Central memory CD8-positive, alpha-beta T cell (primary cell): Measurements from ENCODE around the gene RAB8A.
"Not testable (repeated sequence)": the region's sequence is repeated elsewhere in the genome, so short reads cannot be mapped to it uniquely, and the experiment has no call there.

Experiments used
- ATAC-seq: fragments of 150-1000 bp; cut with Tn5 transposase; replicated peaks from 2 replicates; pipeline ENCODE4 v1.10.0; 2022; ENCODE audit warnings: mild to moderate bottlenecking, moderate FRiP score, moderate number of reproducible peaks; ENCODE audit not compliant: poor library complexity, severe bottlenecking; ENCODE audit errors: extremely low read depth
- DNase-seq, 2 donors: peaks; one replicate each; pipeline ENCODE4 v3.0.0; 2021; ENCODE audit warnings: low spot score in 2 of 2
- H3K27ac Mint-ChIP-seq: one replicate; pipeline ENCODE4 v1.8.0; 2022; ENCODE audit warnings: low read depth, mild to moderate bottlenecking, moderate library complexity, mixed read lengths
- H3K27me3 Mint-ChIP-seq: one replicate; pipeline ENCODE4 v1.8.0; 2022; ENCODE audit warnings: mixed read lengths
- H3K36me3 Mint-ChIP-seq: one replicate; pipeline ENCODE4 v1.8.0; 2022; ENCODE audit warnings: mild to moderate bottlenecking, moderate library complexity, mixed read lengths; ENCODE audit not compliant: insufficient read depth
- H3K4me1 Mint-ChIP-seq: one replicate; pipeline ENCODE4 v1.8.0; 2022; ENCODE audit warnings: mixed read lengths
- H3K4me3 Mint-ChIP-seq: one replicate; pipeline ENCODE4 v1.8.0; 2022; ENCODE audit warnings: mild to moderate bottlenecking, moderate library complexity, mixed read lengths
- H3K9me3 Mint-ChIP-seq: one replicate; pipeline ENCODE4 v1.8.0; 2022; ENCODE audit warnings: mixed read lengths

The RAB8A gene

GRCh38 chr19:16073988-16074387, 37.7 kb upstream of the RAB8A start:
- H3K36me3 Mint-ChIP-seq, result peaks cover 10% of the 10 kb centered on the region
- peak overlapping the region; percentile 32 for H3K27ac Mint-ChIP-seq
- DNase-seq (no peak), ATAC-seq (no peak)
- H3K27me3 Mint-ChIP-seq, result no peaks in the 10 kb centered on the region
- H3K9me3 Mint-ChIP-seq, result no peaks in the 10 kb centered on the region
- H3K4me3 Mint-ChIP-seq, result no peak overlapping the region
- H3K4me1 Mint-ChIP-seq, result peaks cover 40% of the 10 kb centered on the region

GRCh38 chr19:16074488-16075365, 37.0 kb upstream of the RAB8A start:
- peaks cover 13% of the 10 kb centered on the region for H3K36me3 Mint-ChIP-seq
- no peak for DNase-seq

GRCh38 chr19:16075430-16076153, 36.1 kb upstream of the RAB8A start:
- H3K27ac Mint-ChIP-seq, result peak overlapping the region; percentile 85
- H3K4me3 Mint-ChIP-seq, result peak overlapping the region; percentile 78

More at GRCh38 chr19:16074488-16075365, 37.0 kb upstream of the RAB8A start:
- no peaks in the 10 kb centered on the region for H3K9me3 Mint-ChIP-seq
- peak overlapping the region; percentile 78 for H3K4me3 Mint-ChIP-seq
- no peaks in the 10 kb centered on the region for H3K27me3 Mint-ChIP-seq
- no peak for ATAC-seq
- peak overlapping the region; percentile 85 for H3K27ac Mint-ChIP-seq
- H3K4me1 Mint-ChIP-seq, result peaks cover 48% of the 10 kb centered on the region

GRCh38 chr19:16076154-16076957, 35.3 kb upstream of the RAB8A start, which contains the start of gene TPM4:
Gene TPM4 (plus strand): TSS chr19:16076495. CDS start chr19:16076566, 71 bp downstream.
- H3K9me3 Mint-ChIP-seq, result no peaks in the 10 kb centered on the region
- H3K4me3 Mint-ChIP-seq, result peak within 1 kb of the TSS; percentile 78
- peak within 1 kb of the TSS; percentile 89 for H3K27ac Mint-ChIP-seq
- peaks cover 54% of the 10 kb centered on the region for H3K4me1 Mint-ChIP-seq
- H3K36me3 Mint-ChIP-seq, result peaks cover 22% of the 10 kb centered on the region
- peak; percentile 2 for ATAC-seq
- H3K27me3 Mint-ChIP-seq, result no peaks in the 10 kb centered on the region
- DNase-seq, result peak; percentile 57 to 59

More at GRCh38 chr19:16075430-16076153, 36.1 kb upstream of the RAB8A start:
- no peaks in the 10 kb centered on the region for H3K27me3 Mint-ChIP-seq
- ATAC-seq, result no peak
- peaks cover 52% of the 10 kb centered on the region for H3K4me1 Mint-ChIP-seq
- DNase-seq, result no peak
- H3K9me3 Mint-ChIP-seq, result no peaks in the 10 kb centered on the region
- H3K36me3 Mint-ChIP-seq, result peaks cover 19% of the 10 kb centered on the region

- H3K9me3 Mint-ChIP-seq, result no peaks in the 10 kb centered on the region
- H3K27me3 Mint-ChIP-seq, result no peaks in the 10 kb centered on the region
- H3K4me3 Mint-ChIP-seq, result peak overlapping the region; percentile 78
- ATAC-seq, result no peak
- H3K27ac Mint-ChIP-seq, result peak overlapping the region; percentile 89
- peaks cover 59% of the 10 kb centered on the region for H3K4me1 Mint-ChIP-seq
- H3K36me3 Mint-ChIP-seq, result peaks cover 28% of the 10 kb centered on the region
- DNase-seq, result no peak
These were observed 34.6 kb upstream of the RAB8A start for GRCh38 chr19:16076958-16077611.

GRCh38 chr19:16077984-16078758, 33.5 kb upstream of the RAB8A start:
- Mint-ChIP-seq H3K4me3 (peak overlapping the region; percentile 78), H3K9me3 (no peaks in the 10 kb centered on the region), H3K4me1 (peaks cover 59% of the 10 kb centered on the region), H3K27me3 (no peaks in the 10 kb centered on the region), H3K27ac (peak overlapping the region; percentile 89), H3K36me3 (peaks cover 37% of the 10 kb centered on the region)
- DNase-seq, result no peak
- no peak for ATAC-seq

- Mint-ChIP-seq H3K27me3 (no peaks in the 10 kb centered on the region), H3K36me3 (peaks cover 45% of the 10 kb centered on the region), H3K4me3 (peak overlapping the region; percentile 78), H3K27ac (peak overlapping the region; percentile 89), H3K9me3 (no peaks in the 10 kb centered on the region), H3K4me1 (peaks cover 54% of the 10 kb centered on the region)
- ATAC-seq (peak; percentile 82), DNase-seq (peak in 1 of 2 donors; percentile 75)
These were observed 32.7 kb upstream of the RAB8A start for GRCh38 chr19:16078759-16079707.

- peaks cover 56% of the 10 kb centered on the region for H3K4me1 Mint-ChIP-seq
- peak overlapping the region; percentile 41 for H3K4me3 Mint-ChIP-seq
- no peak for DNase-seq
- no peaks in the 10 kb centered on the region for H3K27me3 Mint-ChIP-seq
- peaks cover 84% of the 10 kb centered on the region for H3K36me3 Mint-ChIP-seq
- H3K27ac Mint-ChIP-seq, result no peak overlapping the region
- ATAC-seq, result no peak
- no peaks in the 10 kb centered on the region for H3K9me3 Mint-ChIP-seq
These were observed 27.5 kb upstream of the RAB8A start for GRCh38 chr19:16084067-16084685.

GRCh38 chr19:16085115-16085514, 26.6 kb upstream of the RAB8A start:
- Mint-ChIP-seq H3K4me1 (peaks cover 52% of the 10 kb centered on the region), H3K4me3 (peak overlapping the region; percentile 72), H3K9me3 (no peaks in the 10 kb centered on the region), H3K36me3 (peaks cover 87% of the 10 kb centered on the region), H3K27me3 (no peaks in the 10 kb centered on the region), H3K27ac (no peak overlapping the region)
- ATAC-seq (no peak), DNase-seq (no peak)

- peaks cover 96% of the 10 kb centered on the region for H3K36me3 Mint-ChIP-seq
These were observed 24.3 kb upstream of the RAB8A start for GRCh38 chr19:16087404-16087803.

More at GRCh38 chr19:16087404-16087803, 24.3 kb upstream of the RAB8A start:
- H3K9me3 Mint-ChIP-seq, H3K27ac Mint-ChIP-seq, ATAC-seq, H3K27me3 Mint-ChIP-seq, H3K4me3 Mint-ChIP-seq, DNase-seq: not testable (repeated sequence)
- H3K4me1 Mint-ChIP-seq, result peaks cover 39% of the 10 kb centered on the region
